Activated CD8-positive, alpha-beta memory T cell treated with anti-CD3 and anti-CD28 coated beads, Interleukin-2, amount 10 ng/mL, durations not matched to agents 7 days and 5 days (primary cell): ENCODE data around the gene NHLRC1. TPM values are rescaled to one million over a fixed set of nuclear protein-coding genes. Genes with fewer than 3 reads are reported as not detected.
"Not testable (repeated sequence)": the region's sequence is repeated elsewhere in the genome, so short reads cannot be mapped to it uniquely, and the experiment has no call there.

Experiments used
- ATAC-seq: fragments of 150-1000 bp; cut with Tn5 transposase; one replicate; pipeline ENCODE4 v1.10.0; 2021; ENCODE audit warnings: moderate library complexity
- CTCF ChIA-PET: fragments of 350-600 bp; sonication (Branson Sonifier 250); formaldehyde crosslinking; loops from one replicate; lab custom pipeline; 2021; ENCODE audit warnings: antibody characterized with exemption; lab: Charles Lee
- DNase-seq: peaks from one replicate; pipeline ENCODE4 v3.0.0-alpha.2; 2020
- H3K27ac Mint-ChIP-seq: one replicate; pipeline ENCODE4 v1.8.0; 2021; ENCODE audit warnings: mild to moderate bottlenecking, mixed read lengths
- H3K27me3 Mint-ChIP-seq: one replicate; pipeline ENCODE4 v1.8.0; 2021; ENCODE audit warnings: mixed read lengths
- H3K36me3 Mint-ChIP-seq: one replicate; pipeline ENCODE4 v1.8.0; 2021; ENCODE audit warnings: mild to moderate bottlenecking, mixed read lengths
- H3K4me1 Mint-ChIP-seq: one replicate; pipeline ENCODE4 v1.8.0; 2021; ENCODE audit warnings: mixed read lengths
- H3K4me3 Mint-ChIP-seq: one replicate; pipeline ENCODE4 v1.8.0; 2021; ENCODE audit warnings: mild to moderate bottlenecking, moderate library complexity, mixed read lengths
- H3K9me3 Mint-ChIP-seq: one replicate; pipeline ENCODE4 v1.8.0; 2022; ENCODE audit warnings: low read depth, mixed read lengths
- total RNA-seq, 2 experiments: library from RNA; stranded (reverse); gene quantifications; one replicate each; pipeline ENCODE4 v1.2.3, GENCODE V29; 2021

NHLRC1 gene
- total RNA-seq, 2 experiments from 2014 or later = 0.30 TPM; not detected in 1

GRCh38 chr6:18151801-18152200 lies 29.3 kb upstream of the NHLRC1 start:
- H3K4me1 Mint-ChIP-seq = peaks cover 30% of the 10 kb centered on the region

GRCh38 chr6:18151391-18151790 lies 28.9 kb upstream of the NHLRC1 start:
- H3K27me3 Mint-ChIP-seq, H3K4me3 Mint-ChIP-seq, DNase-seq, ATAC-seq, H3K9me3 Mint-ChIP-seq, H3K27ac Mint-ChIP-seq, CTCF ChIA-PET: not testable (repeated sequence)
- peaks cover 14% of the 10 kb centered on the region for H3K36me3 Mint-ChIP-seq
- peaks cover 30% of the 10 kb centered on the region for H3K4me1 Mint-ChIP-seq

More at GRCh38 chr6:18151801-18152200, 29.3 kb upstream of the NHLRC1 start:
- DNase-seq (no peak), ATAC-seq (no peak)
- Mint-ChIP-seq H3K27me3 (no peaks in the 10 kb centered on the region), H3K4me3 (no peak overlapping the region), H3K36me3 (peaks cover 14% of the 10 kb centered on the region), H3K27ac (no peak overlapping the region), H3K9me3 (no peaks in the 10 kb centered on the region)
- CTCF ChIA-PET = no interaction called here

GRCh38 chr6:18148304-18149025 lies 26.0 kb upstream of the NHLRC1 start:
- Mint-ChIP-seq H3K4me1 (peaks cover 17% of the 10 kb centered on the region), H3K9me3 (no peaks in the 10 kb centered on the region), H3K4me3 (no peak overlapping the region), H3K27me3 (no peaks in the 10 kb centered on the region), H3K27ac (no peak overlapping the region), H3K36me3 (peaks cover 14% of the 10 kb centered on the region)
- CTCF ChIA-PET = no interaction called here
- DNase-seq (no peak), ATAC-seq (no peak)

- H3K9me3 Mint-ChIP-seq = no peaks in the 10 kb centered on the region
- CTCF ChIA-PET = no interaction called here
- ATAC-seq = no peak
- no peak overlapping the region for H3K27ac Mint-ChIP-seq
- no peak for DNase-seq
- peaks cover 19% of the 10 kb centered on the region for H3K36me3 Mint-ChIP-seq
- no peaks in the 10 kb centered on the region for H3K27me3 Mint-ChIP-seq
- peaks cover 8% of the 10 kb centered on the region for H3K4me1 Mint-ChIP-seq
- H3K4me3 Mint-ChIP-seq = no peak overlapping the region
Observed at GRCh38 chr6:18147616-18148015, 25.1 kb upstream of the NHLRC1 start.

- CTCF ChIA-PET = no interaction called here
- Mint-ChIP-seq H3K9me3 (no peaks in the 10 kb centered on the region), H3K4me1 (peaks cover 5% of the 10 kb centered on the region), H3K4me3 (no peak overlapping the region), H3K27ac (no peak overlapping the region), H3K36me3 (peaks cover 22% of the 10 kb centered on the region), H3K27me3 (no peaks in the 10 kb centered on the region)
- DNase-seq (no peak), ATAC-seq (no peak)
Observed at GRCh38 chr6:18147160-18147559, 24.7 kb upstream of the NHLRC1 start.

- CTCF ChIA-PET = no interaction called here
Observed at GRCh38 chr6:18142591-18142861, 20.0 kb upstream of the NHLRC1 start.

GRCh38 chr6:18141805-18142590 lies 19.5 kb upstream of the NHLRC1 start:
- CTCF ChIA-PET = no interaction called here
- Mint-ChIP-seq H3K4me3 (no peak overlapping the region), H3K27me3 (no peaks in the 10 kb centered on the region), H3K27ac (no peak overlapping the region), H3K9me3 (no peaks in the 10 kb centered on the region), H3K36me3 (peaks cover 23% of the 10 kb centered on the region), H3K4me1 (no peaks in the 10 kb centered on the region)
- no peak for ATAC-seq
- no peak for DNase-seq

More at GRCh38 chr6:18142591-18142861, 20.0 kb upstream of the NHLRC1 start:
- H3K4me1 Mint-ChIP-seq = peaks cover 2% of the 10 kb centered on the region
- DNase-seq (no peak), ATAC-seq (no peak)
- H3K9me3 Mint-ChIP-seq = no peaks in the 10 kb centered on the region
- H3K4me3 Mint-ChIP-seq = no peak overlapping the region
- H3K27me3 Mint-ChIP-seq = no peaks in the 10 kb centered on the region
- no peak overlapping the region for H3K27ac Mint-ChIP-seq
- peaks cover 27% of the 10 kb centered on the region for H3K36me3 Mint-ChIP-seq

GRCh38 chr6:18139935-18140621 lies 17.6 kb upstream of the NHLRC1 start:
- Mint-ChIP-seq H3K4me1 (no peaks in the 10 kb centered on the region), H3K9me3 (no peaks in the 10 kb centered on the region), H3K27me3 (no peaks in the 10 kb centered on the region), H3K4me3 (no peak overlapping the region), H3K27ac (no peak overlapping the region), H3K36me3 (peaks cover 27% of the 10 kb centered on the region)
- ATAC-seq = no peak
- CTCF ChIA-PET = no interaction called here
- DNase-seq = no peak

GRCh38 chr6:18138906-18139305 lies 16.4 kb upstream of the NHLRC1 start:
- ATAC-seq (no peak), DNase-seq (no peak)
- Mint-ChIP-seq H3K27me3 (no peaks in the 10 kb centered on the region), H3K9me3 (no peaks in the 10 kb centered on the region), H3K27ac (no peak overlapping the region), H3K4me1 (no peaks in the 10 kb centered on the region), H3K36me3 (peaks cover 28% of the 10 kb centered on the region), H3K4me3 (no peak overlapping the region)
- CTCF ChIA-PET = no interaction called here

GRCh38 chr6:18136260-18136659 lies 13.8 kb upstream of the NHLRC1 start:
- no peak overlapping the region for H3K4me3 Mint-ChIP-seq
- H3K9me3 Mint-ChIP-seq = no peaks in the 10 kb centered on the region
- peaks cover 28% of the 10 kb centered on the region for H3K36me3 Mint-ChIP-seq
- no peaks in the 10 kb centered on the region for H3K4me1 Mint-ChIP-seq
- no peak overlapping the region for H3K27ac Mint-ChIP-seq
- no peak for ATAC-seq
- no peak for DNase-seq
- H3K27me3 Mint-ChIP-seq = no peaks in the 10 kb centered on the region
- CTCF ChIA-PET = no interaction called here

- Mint-ChIP-seq H3K9me3 (no peaks in the 10 kb centered on the region), H3K27ac (no peak overlapping the region), H3K27me3 (no peaks in the 10 kb centered on the region), H3K4me3 (no peak overlapping the region), H3K4me1 (no peaks in the 10 kb centered on the region), H3K36me3 (peaks cover 26% of the 10 kb centered on the region)
- CTCF ChIA-PET = no interaction called here
- DNase-seq = no peak
- ATAC-seq = no peak
Observed at GRCh38 chr6:18135171-18135570, 12.7 kb upstream of the NHLRC1 start.

GRCh38 chr6:18132346-18132745 lies 9.9 kb upstream of the NHLRC1 start:
- Mint-ChIP-seq H3K27me3 (no peaks in the 10 kb centered on the region), H3K36me3 (peaks cover 18% of the 10 kb centered on the region), H3K4me3 (no peak overlapping the region), H3K4me1 (no peaks in the 10 kb centered on the region), H3K9me3 (no peaks in the 10 kb centered on the region), H3K27ac (no peak overlapping the region)
- CTCF ChIA-PET = no interaction called here
- ATAC-seq (no peak), DNase-seq (no peak)

- Mint-ChIP-seq H3K9me3 (no peaks in the 10 kb centered on the region), H3K27me3 (peaks cover 32% of the 10 kb centered on the region), H3K4me1 (peaks cover 11% of the 10 kb centered on the region), H3K36me3 (peaks cover 2% of the 10 kb centered on the region), H3K4me3 (no peak overlapping the region), H3K27ac (no peak overlapping the region)
- CTCF ChIA-PET = interaction anchor here (1.0 kb wide), 1 partner anchor 11 kb away, joined by 3 read pairs; no protein-coding TSS in a partner anchor
- ATAC-seq = no peak
- DNase-seq = no peak
Observed at GRCh38 chr6:18126121-18126520, 3.6 kb upstream of the NHLRC1 start.
